Choroid plexus epithelial cell (primary cell): Measurements from ENCODE around the gene BMI1.

Source experiments
- DNase-seq: peaks from one replicate; pipeline ENCODE4 v3.0.0-alpha.2; 2010; ENCODE audit warnings: low read depth
- H3K4me3 ChIP-seq: 2 replicates; pipeline ENCODE4 v1.5.1; 2011; ENCODE audit warnings: low read depth, mild to moderate bottlenecking, control low read depth, low read length, moderate library complexity
- CTCF ChIP-seq: conservative IDR thresholded peaks from 2 replicates; pipeline ENCODE4 v1.5.1; 2011; ENCODE audit warnings: low read depth, mild to moderate bottlenecking, control low read depth, inconsistent platforms, low read length, moderate library complexity

BMI1 gene

GRCh38 chr10:22372917-22373316 is 52.0 kb downstream of the BMI1 start:
- peak; percentile 12 for DNase-seq
- no peak overlapping the region for H3K4me3 ChIP-seq
- TF ChIP-seq CTCF, result no peak

DNA sequence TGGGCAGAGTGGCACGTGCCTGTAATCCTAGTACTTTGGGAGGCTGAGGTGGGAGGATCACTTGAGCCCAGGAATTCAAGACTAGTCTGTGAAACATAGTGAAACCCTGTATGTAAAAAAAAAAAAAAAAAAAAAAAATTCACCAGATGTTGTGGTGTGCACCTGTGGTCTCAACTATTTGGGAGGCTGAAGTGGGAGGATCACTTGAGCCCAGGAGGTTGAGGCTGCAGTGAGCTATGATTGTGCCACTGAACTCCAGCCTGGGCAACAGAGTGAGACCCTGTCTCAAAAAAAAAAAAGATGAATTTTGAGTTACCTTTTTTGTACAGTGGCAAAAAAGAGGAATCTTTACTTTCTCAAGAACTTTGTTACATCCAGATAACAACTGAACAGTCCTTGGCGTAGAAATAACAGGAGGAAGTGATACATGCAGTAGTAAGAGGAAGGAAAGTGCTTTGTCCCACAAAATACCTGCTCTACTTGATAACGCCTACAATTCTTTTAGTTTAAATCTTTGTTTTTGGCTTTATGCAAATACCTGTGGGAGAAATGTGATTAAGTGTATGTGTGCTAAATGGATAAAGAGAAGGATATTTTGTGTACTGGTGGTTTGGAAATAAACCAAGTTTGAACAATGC is 53.7 kb downstream of the BMI1 start:
- DNase-seq, result no peak

GRCh38 chr10:22379059-22379458 is 58.2 kb downstream of the BMI1 start:
- no peak for TF ChIP-seq CTCF
- DNase-seq, result no peak
- no peak overlapping the region for H3K4me3 ChIP-seq

More for the DNA sequence above, 53.7 kb downstream of the BMI1 start:
- no peak for TF ChIP-seq CTCF
- no peak overlapping the region for H3K4me3 ChIP-seq
